Measurements from ENCODE around the gene IQCH.

IQCH gene

GRCh38 chr15:67508407-67508806, 253.8 kb downstream of the IQCH start:
- no peak for DNase-seq

- DNase-seq = peak; percentile 89
These were observed 255.3 kb downstream of the IQCH start for GRCh38 chr15:67509918-67510317.

- no peak for DNase-seq
These were observed 256.1 kb downstream of the IQCH start for GRCh38 chr15:67510597-67511190.

GRCh38 chr15:67511606-67512005, 257.0 kb downstream of the IQCH start:
- no peak for DNase-seq

GRCh38 chr15:67512140-67512539, 257.6 kb downstream of the IQCH start:
- no peak for DNase-seq

- no peak for DNase-seq
These were observed 258.5 kb downstream of the IQCH start for GRCh38 chr15:67512933-67513714.

- DNase-seq = no peak
These were observed 260.5 kb downstream of the IQCH start for GRCh38 chr15:67515090-67515489.

GRCh38 chr15:67515557-67515956, 261.0 kb downstream of the IQCH start:
- no peak for DNase-seq

- no peak for DNase-seq
These were observed 265.9 kb downstream of the IQCH start for GRCh38 chr15:67520321-67521028.

- DNase-seq = peak; percentile 89
These were observed 266.6 kb downstream of the IQCH start, which contains the start of gene C15orf61 for GRCh38 chr15:67521029-67521782. Gene C15orf61 (plus strand): TSS chr15:67521131. CDS start chr15:67521249, 118 bp downstream.

- DNase-seq = peak; percentile 61
These were observed 267.4 kb downstream of the IQCH start for GRCh38 chr15:67521783-67522568.

- DNase-seq = no peak
These were observed 268.7 kb downstream of the IQCH start for GRCh38 chr15:67523330-67523729.

GRCh38 chr15:67524235-67524634, 269.6 kb downstream of the IQCH start:
- DNase-seq = no peak

- DNase-seq = no peak
These were observed 273.9 kb downstream of the IQCH start for GRCh38 chr15:67528513-67528912.

- DNase-seq = peak; percentile 7
These were observed 276.9 kb downstream of the IQCH start for GRCh38 chr15:67531379-67531914.

- DNase-seq = peak; percentile 4
These were observed 279.3 kb downstream of the IQCH start for GRCh38 chr15:67533873-67534272.

- no peak for DNase-seq
These were observed 279.8 kb downstream of the IQCH start for GRCh38 chr15:67534360-67534759.

- no peak for DNase-seq
These were observed 283.2 kb downstream of the IQCH start for GRCh38 chr15:67537771-67538170.

- DNase-seq = peak; percentile 85
These were observed 288.1 kb downstream of the IQCH start, which contains the start of gene MAP2K5 for GRCh38 chr15:67542420-67543347. Gene MAP2K5 (plus strand): TSS chr15:67542703. CDS start chr15:67543336, 633 bp downstream.

- DNase-seq = peak; percentile 44
These were observed 288.7 kb downstream of the IQCH start for GRCh38 chr15:67543348-67543718.

- no peak for DNase-seq
These were observed 289.9 kb downstream of the IQCH start for GRCh38 chr15:67544475-67544874.
